Renal pelvis (tissue), 4 donors: Measurements from ENCODE around the gene THRAP3. TPM values are rescaled to one million over a fixed set of nuclear protein-coding genes. Genes with fewer than 3 reads are reported as not detected.
A peak's percentile ranks its signal among the peaks of the same experiment; 100 is the strongest.
"Not testable (repeated sequence)": the region's sequence is repeated elsewhere in the genome, so short reads cannot be mapped to it uniquely, and the experiment has no call there.

Source experiments
- DNase-seq: peaks from one replicate; pipeline ENCODE4 v3.0.0-alpha.2; 2013
- polyA plus RNA-seq, 3 donors: library from polyadenylated mRNA; unstranded; fragments of 120-200 nt; gene quantifications; one replicate each; pipeline ENCODE4 v1.2.1, GENCODE V29; 2013; ENCODE audit not compliant: insufficient read length in 3 of 3

Gene THRAP3
- polyA plus RNA-seq, 3 donors, result 140 to 158 (median 140) TPM

- no peak for DNase-seq
Observed at GRCh38 chr1:36203554-36204346, 20.5 kb upstream of the THRAP3 start.

GRCh38 chr1:36204347-36204909, 19.8 kb upstream of the THRAP3 start:
- no peak for DNase-seq

- no peak for DNase-seq
Observed at GRCh38 chr1:36206323-36206858, 17.9 kb upstream of the THRAP3 start.

GRCh38 chr1:36207339-36207738, 16.9 kb upstream of the THRAP3 start:
- no peak for DNase-seq

GRCh38 chr1:36208978-36209703, 15.1 kb upstream of the THRAP3 start:
- DNase-seq, result no peak

GRCh38 chr1:36211307-36211706, 12.9 kb upstream of the THRAP3 start:
- no peak for DNase-seq

- DNase-seq, result no peak
Observed at GRCh38 chr1:36211841-36212240, 12.4 kb upstream of the THRAP3 start.

- DNase-seq, result no peak
Observed at GRCh38 chr1:36212782-36213181, 11.5 kb upstream of the THRAP3 start.

GRCh38 chr1:36217670-36218069, 6.6 kb upstream of the THRAP3 start:
- no peak for DNase-seq

- not testable (repeated sequence) for DNase-seq
Observed at GRCh38 chr1:36221901-36222300, 2.3 kb upstream of the THRAP3 start.

GRCh38 chr1:36222481-36223380, 1.5 kb upstream of the THRAP3 start:
- DNase-seq, result no peak

- peak; percentile 44 for DNase-seq
Observed at GRCh38 chr1:36223381-36223995, 755 bp upstream of the THRAP3 start.

- DNase-seq, result peak; percentile 84
Observed at GRCh38 chr1:36224537-36225282, 467 bp downstream of the THRAP3 start.

GRCh38 chr1:36225283-36225899, 1.1 kb downstream of the THRAP3 start:
- DNase-seq, result no peak

- DNase-seq, result not testable (repeated sequence)
Observed at GRCh38 chr1:36230279-36230678, 6.0 kb downstream of the THRAP3 start.

- DNase-seq, result no peak
Observed at GRCh38 chr1:36231191-36231590, 6.9 kb downstream of the THRAP3 start.

GRCh38 chr1:36232212-36233095, 8.2 kb downstream of the THRAP3 start:
- DNase-seq, result no peak

GRCh38 chr1:36236302-36236701, 12.1 kb downstream of the THRAP3 start:
- no peak for DNase-seq

- DNase-seq, result peak; percentile 54
Observed at GRCh38 chr1:36238433-36238832, 14.2 kb downstream of the THRAP3 start.
